HepG2 (cell line): ENCODE results near the gene GDF9. TPM values are rescaled to one million over a fixed set of nuclear protein-coding genes. Genes with fewer than 3 reads are reported as not detected.

Experiments
- ADNP ChIP-seq: sonication (generic); formaldehyde crosslinking; IDR thresholded peaks from 2 replicates; pipeline ENCODE4 v1.4.0; 2020; ENCODE audit warnings: missing genetic modification reagents
- AKAP8 ChIP-seq: sonication (generic); formaldehyde crosslinking; IDR thresholded peaks from 2 replicates; pipeline ENCODE4 v1.5.1; 2020; ENCODE audit warnings: mild to moderate bottlenecking, missing genetic modification reagents
- BRD4 ChIP-seq: sonication (generic); formaldehyde crosslinking; IDR thresholded peaks from 2 replicates; pipeline ENCODE4 v1.4.0; 2020; ENCODE audit warnings: missing genetic modification reagents
- FOSL1 ChIP-seq: sonication (generic); formaldehyde crosslinking; IDR thresholded peaks from 2 replicates; pipeline ENCODE4 v1.9.0; 2021; ENCODE audit warnings: missing genetic modification reagents, borderline replicate concordance
- HMG20A ChIP-seq: IDR thresholded peaks from 2 replicates; pipeline ENCODE4 v1.6.1; 2016; ENCODE audit warnings: borderline replicate concordance
- IRX3 ChIP-seq: sonication (generic); formaldehyde crosslinking; IDR thresholded peaks from 2 replicates; pipeline ENCODE4 v1.8.1; 2023; ENCODE audit warnings: mild to moderate bottlenecking, low read depth, missing genetic modification reagents, borderline replicate concordance
- KAT8 ChIP-seq: IDR thresholded peaks from 2 replicates; pipeline ENCODE4 v1.6.1; 2016; ENCODE audit warnings: missing genetic modification reagents, missing compliant biosample characterization
- POLR2AphosphoS5 ChIP-seq: IDR thresholded peaks from 2 replicates; pipeline ENCODE4 v1.6.1; 2012; ENCODE audit warnings: low read depth, low read length
- ZNF547 ChIP-seq: sonication (generic); formaldehyde crosslinking; IDR thresholded peaks from 2 replicates; pipeline ENCODE4 v1.5.1; 2020; ENCODE audit warnings: mild to moderate bottlenecking, missing genetic modification reagents
- polyA plus RNA-seq, 8 experiments: library from polyadenylated mRNA; depleted of rRNA in 3 of 8; stranded (reverse) in 7 of 8; unstranded in 1 of 8; fragments of >200 nt; fragmentation: Illumina TruSeq in 4 of 8; extraction: Trizol in 4 of 8; gene quantifications; 2 replicates each; pipeline versions ENCODE4 v1.2.1 to v1.2.3, GENCODE V29; 2011 to 2016; ENCODE audit warnings: low read depth in 4 of 8, missing spikeins in 1 of 8, mixed read lengths in 1 of 8; ENCODE audit not compliant: insufficient read depth in 1 of 8
- total RNA-seq, 5 experiments: library from RNA; depleted of rRNA; stranded (reverse); fragments of >200 nt; fragmentation: Illumina TruSeq; extraction: Trizol; gene quantifications; 2 replicates each; pipeline ENCODE4 v1.2.3, GENCODE V29; 2016; ENCODE audit warnings: low read depth in 1 of 5
- TF ChIP-seq, protein P1 (sequence below): sonication (generic); formaldehyde crosslinking; IDR thresholded peaks from 2 replicates; pipeline ENCODE4 v1.5.1; 2020; ENCODE audit warnings: mild to moderate bottlenecking, missing genetic modification reagents, moderate library complexity
- TF ChIP-seq, protein P2 (sequence below): sonication (generic); formaldehyde crosslinking; IDR thresholded peaks from 2 replicates; pipeline ENCODE4 v1.4.0; 2020; ENCODE audit warnings: missing genetic modification reagents
- TF ChIP-seq, protein P3 (sequence below): sonication (generic); formaldehyde crosslinking; IDR thresholded peaks from 2 replicates; pipeline ENCODE4 v1.5.0; 2020; ENCODE audit warnings: mild to moderate bottlenecking, missing genetic modification reagents
- TF ChIP-seq, protein P4 (sequence below): sonication (generic); formaldehyde crosslinking; IDR thresholded peaks from 2 replicates; pipeline ENCODE4 v1.5.0; 2020; ENCODE audit warnings: missing genetic modification reagents
- TF ChIP-seq, protein P5 (sequence below): sonication (generic); formaldehyde crosslinking; IDR thresholded peaks from 2 replicates; pipeline ENCODE4 v1.8.0; 2022; ENCODE audit warnings: missing genetic modification reagents, mild to moderate bottlenecking, borderline replicate concordance
- TF ChIP-seq, protein P6 (sequence below): sonication (generic); formaldehyde crosslinking; IDR thresholded peaks from 2 replicates; pipeline ENCODE4 v1.4.0; 2020; ENCODE audit warnings: missing genetic modification reagents
- TF ChIP-seq, protein P7 (sequence below): IDR thresholded peaks from 2 replicates; pipeline ENCODE4 v1.6.1; 2016; ENCODE audit warnings: missing compliant biosample characterization, missing genetic modification reagents, borderline replicate concordance
- TF ChIP-seq, protein P8 (sequence below): IDR thresholded peaks from 2 replicates; pipeline ENCODE4 v1.6.1; 2018; ENCODE audit warnings: missing genetic modification reagents, mild to moderate bottlenecking, missing compliant biosample characterization

GDF9 gene
- total and polyA plus RNA-seq, 2 of the 13 experiments (the other 11 are each of a cell fraction or from before 2014, with no cell fraction given) = 0.33 to 0.38 TPM

DNA sequence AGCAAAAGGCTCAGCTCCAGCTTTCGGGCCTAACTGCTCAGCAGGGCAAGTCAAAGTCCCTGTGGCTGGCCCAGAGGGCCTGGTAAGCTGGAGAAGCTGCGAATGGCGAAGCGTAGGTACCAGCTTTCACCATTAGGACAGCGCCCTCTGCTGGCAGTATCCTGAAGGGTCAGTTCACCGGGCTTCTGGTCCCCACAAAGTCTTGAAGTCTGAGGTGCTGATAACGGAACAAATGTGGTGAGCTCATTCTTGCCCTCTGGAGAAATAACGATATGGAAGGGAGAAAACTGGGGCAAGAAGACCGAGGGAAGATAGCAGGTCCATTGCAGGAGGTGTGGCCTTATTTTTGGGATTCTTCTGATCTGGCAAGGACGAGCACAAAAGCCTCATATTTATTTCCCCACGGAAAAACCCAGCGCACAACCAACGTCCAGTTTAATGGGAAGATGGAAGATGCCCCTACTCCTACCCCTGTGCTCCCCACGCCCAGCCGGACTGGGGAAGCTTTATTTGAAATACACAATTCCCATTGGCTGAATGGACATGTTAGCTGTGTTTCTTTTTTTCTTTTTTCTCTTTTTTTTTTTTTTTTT lies 46.0 kb downstream of the GDF9 start (continued):
- TF ChIP-seq, protein P1, sequence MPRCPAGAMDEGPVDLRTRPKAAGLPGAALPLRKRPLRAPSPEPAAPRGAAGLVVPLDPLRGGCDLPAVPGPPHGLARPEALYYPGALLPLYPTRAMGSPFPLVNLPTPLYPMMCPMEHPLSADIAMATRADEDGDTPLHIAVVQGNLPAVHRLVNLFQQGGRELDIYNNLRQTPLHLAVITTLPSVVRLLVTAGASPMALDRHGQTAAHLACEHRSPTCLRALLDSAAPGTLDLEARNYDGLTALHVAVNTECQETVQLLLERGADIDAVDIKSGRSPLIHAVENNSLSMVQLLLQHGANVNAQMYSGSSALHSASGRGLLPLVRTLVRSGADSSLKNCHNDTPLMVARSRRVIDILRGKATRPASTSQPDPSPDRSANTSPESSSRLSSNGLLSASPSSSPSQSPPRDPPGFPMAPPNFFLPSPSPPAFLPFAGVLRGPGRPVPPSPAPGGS (CRISPR knock-in tag) = no peak
- TF ChIP-seq POLR2AphosphoS5 (no peak), ADNP (CRISPR knock-in tag) (no peak), AKAP8 (no peak), ZNF547 (no peak), KAT8 (CRISPR knock-in tag) (peak; percentile 55; the same call in 1 of the 2 replicates), BRD4 (no peak; the same call in 1 of the 2 replicates), FOSL1 (CRISPR knock-in tag) (no peak), HMG20A (no peak), IRX3 (CRISPR knock-in tag) (no peak)
- TF ChIP-seq, protein P2, sequence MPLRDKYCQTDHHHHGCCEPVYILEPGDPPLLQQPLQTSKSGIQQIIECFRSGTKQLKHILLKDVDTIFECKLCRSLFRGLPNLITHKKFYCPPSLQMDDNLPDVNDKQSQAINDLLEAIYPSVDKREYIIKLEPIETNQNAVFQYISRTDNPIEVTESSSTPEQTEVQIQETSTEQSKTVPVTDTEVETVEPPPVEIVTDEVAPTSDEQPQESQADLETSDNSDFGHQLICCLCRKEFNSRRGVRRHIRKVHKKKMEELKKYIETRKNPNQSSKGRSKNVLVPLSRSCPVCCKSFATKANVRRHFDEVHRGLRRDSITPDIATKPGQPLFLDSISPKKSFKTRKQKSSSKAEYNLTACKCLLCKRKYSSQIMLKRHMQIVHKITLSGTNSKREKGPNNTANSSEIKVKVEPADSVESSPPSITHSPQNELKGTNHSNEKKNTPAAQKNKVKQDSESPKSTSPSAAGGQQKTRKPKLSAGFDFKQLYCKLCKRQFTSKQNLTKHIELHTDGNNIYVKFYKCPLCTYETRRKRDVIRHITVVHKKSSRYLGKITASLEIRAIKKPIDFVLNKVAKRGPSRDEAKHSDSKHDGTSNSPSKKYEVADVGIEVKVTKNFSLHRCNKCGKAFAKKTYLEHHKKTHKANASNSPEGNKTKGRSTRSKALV (CRISPR knock-in tag) = no peak
- TF ChIP-seq, protein P3, sequence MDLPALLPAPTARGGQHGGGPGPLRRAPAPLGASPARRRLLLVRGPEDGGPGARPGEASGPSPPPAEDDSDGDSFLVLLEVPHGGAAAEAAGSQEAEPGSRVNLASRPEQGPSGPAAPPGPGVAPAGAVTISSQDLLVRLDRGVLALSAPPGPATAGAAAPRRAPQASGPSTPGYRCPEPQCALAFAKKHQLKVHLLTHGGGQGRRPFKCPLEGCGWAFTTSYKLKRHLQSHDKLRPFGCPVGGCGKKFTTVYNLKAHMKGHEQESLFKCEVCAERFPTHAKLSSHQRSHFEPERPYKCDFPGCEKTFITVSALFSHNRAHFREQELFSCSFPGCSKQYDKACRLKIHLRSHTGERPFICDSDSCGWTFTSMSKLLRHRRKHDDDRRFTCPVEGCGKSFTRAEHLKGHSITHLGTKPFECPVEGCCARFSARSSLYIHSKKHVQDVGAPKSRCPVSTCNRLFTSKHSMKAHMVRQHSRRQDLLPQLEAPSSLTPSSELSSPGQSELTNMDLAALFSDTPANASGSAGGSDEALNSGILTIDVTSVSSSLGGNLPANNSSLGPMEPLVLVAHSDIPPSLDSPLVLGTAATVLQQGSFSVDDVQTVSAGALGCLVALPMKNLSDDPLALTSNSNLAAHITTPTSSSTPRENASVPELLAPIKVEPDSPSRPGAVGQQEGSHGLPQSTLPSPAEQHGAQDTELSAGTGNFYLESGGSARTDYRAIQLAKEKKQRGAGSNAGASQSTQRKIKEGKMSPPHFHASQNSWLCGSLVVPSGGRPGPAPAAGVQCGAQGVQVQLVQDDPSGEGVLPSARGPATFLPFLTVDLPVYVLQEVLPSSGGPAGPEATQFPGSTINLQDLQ (CRISPR knock-in tag) = no peak
- TF ChIP-seq, protein P4, sequence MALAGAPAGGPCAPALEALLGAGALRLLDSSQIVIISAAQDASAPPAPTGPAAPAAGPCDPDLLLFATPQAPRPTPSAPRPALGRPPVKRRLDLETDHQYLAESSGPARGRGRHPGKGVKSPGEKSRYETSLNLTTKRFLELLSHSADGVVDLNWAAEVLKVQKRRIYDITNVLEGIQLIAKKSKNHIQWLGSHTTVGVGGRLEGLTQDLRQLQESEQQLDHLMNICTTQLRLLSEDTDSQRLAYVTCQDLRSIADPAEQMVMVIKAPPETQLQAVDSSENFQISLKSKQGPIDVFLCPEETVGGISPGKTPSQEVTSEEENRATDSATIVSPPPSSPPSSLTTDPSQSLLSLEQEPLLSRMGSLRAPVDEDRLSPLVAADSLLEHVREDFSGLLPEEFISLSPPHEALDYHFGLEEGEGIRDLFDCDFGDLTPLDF = no peak
- TF ChIP-seq, protein P5, sequence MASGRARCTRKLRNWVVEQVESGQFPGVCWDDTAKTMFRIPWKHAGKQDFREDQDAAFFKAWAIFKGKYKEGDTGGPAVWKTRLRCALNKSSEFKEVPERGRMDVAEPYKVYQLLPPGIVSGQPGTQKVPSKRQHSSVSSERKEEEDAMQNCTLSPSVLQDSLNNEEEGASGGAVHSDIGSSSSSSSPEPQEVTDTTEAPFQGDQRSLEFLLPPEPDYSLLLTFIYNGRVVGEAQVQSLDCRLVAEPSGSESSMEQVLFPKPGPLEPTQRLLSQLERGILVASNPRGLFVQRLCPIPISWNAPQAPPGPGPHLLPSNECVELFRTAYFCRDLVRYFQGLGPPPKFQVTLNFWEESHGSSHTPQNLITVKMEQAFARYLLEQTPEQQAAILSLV (CRISPR knock-in tag) = no peak
- TF ChIP-seq, protein P6, sequence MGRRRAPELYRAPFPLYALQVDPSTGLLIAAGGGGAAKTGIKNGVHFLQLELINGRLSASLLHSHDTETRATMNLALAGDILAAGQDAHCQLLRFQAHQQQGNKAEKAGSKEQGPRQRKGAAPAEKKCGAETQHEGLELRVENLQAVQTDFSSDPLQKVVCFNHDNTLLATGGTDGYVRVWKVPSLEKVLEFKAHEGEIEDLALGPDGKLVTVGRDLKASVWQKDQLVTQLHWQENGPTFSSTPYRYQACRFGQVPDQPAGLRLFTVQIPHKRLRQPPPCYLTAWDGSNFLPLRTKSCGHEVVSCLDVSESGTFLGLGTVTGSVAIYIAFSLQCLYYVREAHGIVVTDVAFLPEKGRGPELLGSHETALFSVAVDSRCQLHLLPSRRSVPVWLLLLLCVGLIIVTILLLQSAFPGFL = no peak
- TF ChIP-seq, protein P7, sequence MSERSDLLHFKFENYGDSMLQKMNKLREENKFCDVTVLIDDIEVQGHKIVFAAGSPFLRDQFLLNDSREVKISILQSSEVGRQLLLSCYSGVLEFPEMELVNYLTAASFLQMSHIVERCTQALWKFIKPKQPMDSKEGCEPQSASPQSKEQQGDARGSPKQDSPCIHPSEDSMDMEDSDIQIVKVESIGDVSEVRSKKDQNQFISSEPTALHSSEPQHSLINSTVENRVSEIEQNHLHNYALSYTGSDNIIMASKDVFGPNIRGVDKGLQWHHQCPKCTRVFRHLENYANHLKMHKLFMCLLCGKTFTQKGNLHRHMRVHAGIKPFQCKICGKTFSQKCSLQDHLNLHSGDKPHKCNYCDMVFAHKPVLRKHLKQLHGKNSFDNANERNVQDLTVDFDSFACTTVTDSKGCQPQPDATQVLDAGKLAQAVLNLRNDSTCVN (CRISPR knock-in tag) = no peak; the same call in 1 of the 2 replicates
- TF ChIP-seq, protein P8, sequence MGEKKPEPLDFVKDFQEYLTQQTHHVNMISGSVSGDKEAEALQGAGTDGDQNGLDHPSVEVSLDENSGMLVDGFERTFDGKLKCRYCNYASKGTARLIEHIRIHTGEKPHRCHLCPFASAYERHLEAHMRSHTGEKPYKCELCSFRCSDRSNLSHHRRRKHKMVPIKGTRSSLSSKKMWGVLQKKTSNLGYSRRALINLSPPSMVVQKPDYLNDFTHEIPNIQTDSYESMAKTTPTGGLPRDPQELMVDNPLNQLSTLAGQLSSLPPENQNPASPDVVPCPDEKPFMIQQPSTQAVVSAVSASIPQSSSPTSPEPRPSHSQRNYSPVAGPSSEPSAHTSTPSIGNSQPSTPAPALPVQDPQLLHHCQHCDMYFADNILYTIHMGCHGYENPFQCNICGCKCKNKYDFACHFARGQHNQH (CRISPR knock-in tag) = peak; percentile 75; the same call in 1 of the 2 replicates
